GM21737 (cell line): ENCODE data around the gene PRPF6.

Experiments
- ATAC-seq: cut with Tn5 transposase; IDR thresholded peaks from one replicate; pipeline ENCODE4 v1.9.1; 2021; ENCODE audit warnings: mild to moderate bottlenecking, moderate library complexity; ENCODE audit not compliant: unreplicated experiment

Gene PRPF6

GRCh38 chr20:64073476-64074183, 92.7 kb downstream of the PRPF6 start:
- ATAC-seq = no peak

GRCh38 chr20:64074184-64074789, 93.4 kb downstream of the PRPF6 start:
- ATAC-seq = no peak

- no peak for ATAC-seq
Measured at GRCh38 chr20:64074963-64075362, 94.0 kb downstream of the PRPF6 start.

- no peak for ATAC-seq
Measured at GRCh38 chr20:64075556-64075955, 94.6 kb downstream of the PRPF6 start.

GRCh38 chr20:64076061-64076997, 95.4 kb downstream of the PRPF6 start:
- ATAC-seq = no peak

- ATAC-seq = no peak
Measured at GRCh38 chr20:64077094-64077493, 96.2 kb downstream of the PRPF6 start.

GRCh38 chr20:64077541-64077875, 96.6 kb downstream of the PRPF6 start:
- ATAC-seq = no peak

- no peak for ATAC-seq
Measured at GRCh38 chr20:64077876-64078551, 97.1 kb downstream of the PRPF6 start.

- no peak for ATAC-seq
Measured at GRCh38 chr20:64078934-64079272, 98.0 kb downstream of the PRPF6 start.

GRCh38 chr20:64079273-64080012, 98.5 kb downstream of the PRPF6 start, which contains the start of gene RGS19:
Gene RGS19, minus strand, starts transcription at chr20:64079518. Its CDS starts 2,632 bp downstream, at chr20:64076886.
- ATAC-seq = peak; percentile 37

GRCh38 chr20:64080013-64080812, 99.3 kb downstream of the PRPF6 start, which contains the start of gene OPRL1:
Gene OPRL1, plus strand, starts transcription at chr20:64080082. Its CDS starts 12,639 bp downstream, at chr20:64092721.
- peak; percentile 2 for ATAC-seq

- no peak for ATAC-seq
Measured at GRCh38 chr20:64080813-64081623, 100.1 kb downstream of the PRPF6 start.

- ATAC-seq = no peak
Measured at GRCh38 chr20:64081624-64081964, 100.7 kb downstream of the PRPF6 start.

GRCh38 chr20:64082126-64082731, 101.3 kb downstream of the PRPF6 start:
- ATAC-seq = no peak
